H1 (cell line): ENCODE results near the gene SPR. TPM values are rescaled to one million over a fixed set of nuclear protein-coding genes. Genes with fewer than 3 reads are reported as not detected.
A peak's percentile ranks its signal among the peaks of the same experiment; 100 is the strongest.

Experiments
- BACH1 ChIP-seq: IDR thresholded peaks from 2 replicates; pipeline ENCODE4 v1.6.1; 2012; ENCODE audit warnings: low read length, improper control_type of control experiment
- JUND ChIP-seq: IDR thresholded peaks from 2 replicates; pipeline ENCODE4 v1.6.1; 2011; ENCODE audit warnings: mild to moderate bottlenecking, improper control_type of control experiment, low read length
- MAFK ChIP-seq: IDR thresholded peaks from 2 replicates; pipeline ENCODE4 v1.6.1; 2012; ENCODE audit warnings: low read depth, mild to moderate bottlenecking, improper control_type of control experiment, low read length
- RNF2 ChIP-seq: fragments of 200-900, 300-1000 bp; sonication (generic); IDR thresholded peaks from 2 replicates; pipeline ENCODE4 v1.7.1; 2016; ENCODE audit warnings: borderline replicate concordance, low read depth, mild to moderate bottlenecking, antibody characterized with exemption, low read length; ENCODE audit not compliant: poor library complexity, severe bottlenecking; ENCODE audit errors: missing control alignments
- SIN3A ChIP-seq, 2 experiments: IDR thresholded peaks in 1 of 2; conservative IDR thresholded peaks in 1 of 2; 2 replicates each; pipeline ENCODE4 v1.6.1; 2011 to 2012; ENCODE audit warnings: low read length in 2 of 2, improper control_type of control experiment in 1 of 2, low read depth in 1 of 2, mild to moderate bottlenecking in 1 of 2
- SP1 ChIP-seq: IDR thresholded peaks from 2 replicates; pipeline ENCODE4 v1.6.1; 2011; ENCODE audit warnings: low read depth, low read length
- ZNF274 ChIP-seq: IDR thresholded peaks from 2 replicates; pipeline ENCODE4 v1.7.0; 2012; ENCODE audit warnings: low read length, borderline replicate concordance; ENCODE audit errors: extremely low read depth
- polyA plus RNA-seq, 7 experiments: library from polyadenylated mRNA; depleted of rRNA in 3 of 7; stranded (reverse) in 5 of 7; unstranded in 2 of 7; fragments of >200 nt in 5 of 7; fragments of 200-250 nt in 2 of 7; gene quantifications; 1 replicate in 5 of 7; 2 replicates in 1 of 7; 4 replicates in 1 of 7; pipeline versions ENCODE4 v1.2.1 to v1.2.3, GENCODE V29; 2011 to 2013; ENCODE audit warnings: missing spikeins in 2 of 7, mixed read lengths in 2 of 7
- total RNA-seq: library from RNA; stranded (reverse); fragmentation: NEBNext Ultra II Directional; extraction: Animal tissue kit (Norgen Biotek cat#: 25700); gene quantifications from 2 replicates; pipeline ENCODE4 v1.2.1, GENCODE V29; 2021

SPR gene
- total and polyA plus RNA-seq, 2 of the 8 experiments (the other 6 are each of a cell fraction or from before 2014, with no cell fraction given) = 4.5 to 11.5 TPM

DNA sequence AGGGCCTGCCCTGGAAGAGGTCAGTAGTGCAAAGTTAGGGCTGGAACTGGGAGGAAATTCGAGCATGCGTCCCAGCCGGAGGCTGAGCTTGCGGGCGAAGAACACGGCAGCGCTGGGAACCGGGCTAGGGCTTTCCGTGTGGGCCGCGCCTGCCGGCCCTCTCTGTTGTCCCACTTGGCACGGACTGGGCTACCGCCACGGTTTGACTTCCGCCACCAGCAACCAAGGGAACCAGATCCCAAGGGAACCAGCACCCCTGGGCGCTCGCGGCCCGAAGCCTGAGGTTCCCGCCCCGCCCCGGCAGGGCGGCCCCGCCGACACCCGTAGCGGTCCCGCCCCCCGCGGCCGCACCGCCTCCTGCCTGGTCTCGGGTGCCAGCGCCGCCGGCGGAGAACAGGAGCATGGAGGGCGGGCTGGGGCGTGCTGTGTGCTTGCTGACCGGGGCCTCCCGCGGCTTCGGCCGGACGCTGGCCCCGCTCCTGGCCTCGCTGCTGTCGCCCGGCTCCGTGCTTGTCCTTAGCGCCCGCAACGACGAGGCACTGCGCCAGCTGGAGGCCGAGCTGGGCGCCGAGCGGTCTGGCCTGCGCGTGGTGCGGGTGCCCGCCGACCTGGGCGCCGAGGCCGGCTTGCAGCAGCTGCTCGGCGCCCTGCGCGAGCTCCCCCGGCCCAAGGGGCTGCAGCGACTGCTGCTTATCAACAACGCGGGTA, at the start of gene SPR (continued):
- 0 out of 4 replicates have a peak, but pooled peaks of 1 of the 2 experiments have one; percentile 3 for TF ChIP-seq SIN3A (conservative IDR thresholded peaks at IDR 0.05 in 1 of 2, IDR thresholded peaks at IDR 0.05 in 1 of 2; ENCODE audit: low read depth in 1 of 2, low read length in 2 of 2)
- no peak for TF ChIP-seq MAFK
- no peak for TF ChIP-seq JUND
- TF ChIP-seq SP1 = 0 out of 2 replicates have a peak, but pooled peaks have one; percentile 28
- no peak for TF ChIP-seq ZNF274
- no peak for TF ChIP-seq BACH1
- no peak for TF ChIP-seq RNF2
